ENCODE data around the gene UBA7.
"Not testable (repeated sequence)": the region's sequence is repeated elsewhere in the genome, so short reads cannot be mapped to it uniquely, and the experiment has no call there.

UBA7 gene

DNA sequence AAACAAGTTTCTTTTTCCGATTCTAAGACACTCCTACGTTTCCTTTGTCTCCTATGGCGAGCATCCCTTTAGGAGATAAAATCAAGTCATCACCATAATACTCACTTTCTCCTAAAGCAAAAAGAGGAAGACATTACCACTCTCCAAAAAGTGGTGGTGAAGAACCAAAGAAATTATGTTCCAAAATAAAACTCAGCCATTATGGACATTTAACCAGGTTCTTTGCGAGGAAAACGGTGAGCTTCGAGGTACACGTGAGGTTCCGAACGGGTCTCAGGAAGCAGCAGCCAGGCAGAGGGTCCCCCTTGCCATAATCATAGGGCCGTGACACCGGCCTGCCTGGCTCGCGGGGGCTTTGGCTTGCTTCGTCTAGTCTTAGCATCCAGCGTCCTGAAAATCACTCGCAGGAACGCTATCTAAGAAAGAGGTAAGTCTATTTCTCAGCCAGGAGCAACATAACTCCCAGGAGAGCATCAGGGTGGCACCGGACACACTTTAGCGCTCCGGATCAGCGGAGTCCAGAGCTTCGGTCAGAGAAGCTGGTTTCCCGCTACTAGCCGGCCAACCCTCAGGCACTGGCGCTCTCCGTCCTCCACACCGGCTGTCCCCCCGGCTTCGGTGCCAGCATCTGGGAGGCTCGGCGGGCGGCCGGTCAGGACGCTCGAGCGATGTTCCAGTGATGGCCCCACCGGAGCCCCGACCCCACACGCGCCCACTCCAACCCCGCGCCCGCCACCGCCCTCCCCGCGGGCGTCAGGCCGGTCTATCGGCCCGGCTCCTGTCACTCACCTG, 28.0 kb downstream of the UBA7 start:
- no peak for DNase-seq

DNA sequence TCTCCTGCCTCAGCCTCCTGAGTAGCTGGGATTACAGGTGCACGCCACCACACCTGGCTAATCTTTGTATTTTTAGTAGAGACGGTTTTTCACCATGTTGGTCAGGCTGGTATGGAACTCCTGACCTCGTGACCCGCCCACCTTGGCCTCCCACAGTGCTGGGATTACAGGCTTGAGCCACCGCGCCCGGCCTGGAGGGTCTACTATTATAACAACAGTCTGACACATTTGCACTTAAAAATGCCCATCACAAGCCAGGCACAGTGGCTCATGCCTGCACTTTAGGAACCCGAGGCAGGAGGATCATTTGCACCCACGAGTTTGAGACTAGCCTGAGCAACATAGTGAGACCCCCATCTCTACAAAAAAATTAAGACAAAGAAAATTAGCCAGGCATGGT, 31.5 kb downstream of the UBA7 start:
- DNase-seq, result not testable (repeated sequence)

- DNase-seq, result no peak
Measured at GRCh38 chr3:49781415-49782199, 32.1 kb downstream of the UBA7 start.

- DNase-seq, result not testable (repeated sequence)
Measured at GRCh38 chr3:49780975-49781365, 32.8 kb downstream of the UBA7 start.

DNA sequence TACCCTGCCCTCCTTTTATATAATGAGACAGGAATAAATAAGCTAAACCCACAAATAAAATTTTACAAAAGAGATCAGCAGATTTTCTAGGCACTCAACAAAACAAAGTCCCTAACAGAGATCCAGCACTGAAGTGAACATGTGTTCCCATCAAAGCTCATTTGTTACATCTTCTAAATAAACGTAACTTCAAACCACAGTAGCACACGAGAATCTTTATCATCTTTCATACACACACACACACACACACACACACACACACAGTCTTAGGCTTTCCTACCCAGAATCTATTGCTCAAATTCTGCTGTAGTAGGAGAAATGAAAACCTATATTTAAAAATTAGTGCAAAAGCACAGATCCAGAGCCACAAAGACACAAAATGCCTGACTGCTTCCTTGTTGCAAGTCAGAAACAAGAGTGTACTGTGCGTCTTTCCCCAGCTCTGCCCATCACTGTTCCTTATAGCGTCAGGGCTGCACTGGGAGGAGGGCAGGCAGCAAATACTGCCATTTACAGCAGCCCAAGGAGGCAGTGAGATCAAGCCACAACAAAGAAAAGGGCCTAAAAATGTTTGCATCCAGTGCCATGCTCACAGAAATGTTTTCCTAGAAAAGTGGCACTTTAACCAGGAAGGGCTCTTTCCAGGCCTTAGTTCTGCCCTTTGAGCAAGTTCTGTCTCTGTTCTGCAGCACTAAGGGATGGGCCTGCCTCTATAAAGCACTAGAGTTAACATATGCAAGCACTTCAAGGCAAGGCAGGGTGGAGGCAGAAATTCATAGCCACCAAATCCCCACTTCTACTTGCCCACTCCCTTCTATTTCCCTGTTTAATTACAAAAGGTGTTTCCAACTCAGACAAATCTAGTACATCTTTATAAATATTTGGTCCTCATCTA, 33.4 kb downstream of the UBA7 start:
- no peak for DNase-seq

DNA sequence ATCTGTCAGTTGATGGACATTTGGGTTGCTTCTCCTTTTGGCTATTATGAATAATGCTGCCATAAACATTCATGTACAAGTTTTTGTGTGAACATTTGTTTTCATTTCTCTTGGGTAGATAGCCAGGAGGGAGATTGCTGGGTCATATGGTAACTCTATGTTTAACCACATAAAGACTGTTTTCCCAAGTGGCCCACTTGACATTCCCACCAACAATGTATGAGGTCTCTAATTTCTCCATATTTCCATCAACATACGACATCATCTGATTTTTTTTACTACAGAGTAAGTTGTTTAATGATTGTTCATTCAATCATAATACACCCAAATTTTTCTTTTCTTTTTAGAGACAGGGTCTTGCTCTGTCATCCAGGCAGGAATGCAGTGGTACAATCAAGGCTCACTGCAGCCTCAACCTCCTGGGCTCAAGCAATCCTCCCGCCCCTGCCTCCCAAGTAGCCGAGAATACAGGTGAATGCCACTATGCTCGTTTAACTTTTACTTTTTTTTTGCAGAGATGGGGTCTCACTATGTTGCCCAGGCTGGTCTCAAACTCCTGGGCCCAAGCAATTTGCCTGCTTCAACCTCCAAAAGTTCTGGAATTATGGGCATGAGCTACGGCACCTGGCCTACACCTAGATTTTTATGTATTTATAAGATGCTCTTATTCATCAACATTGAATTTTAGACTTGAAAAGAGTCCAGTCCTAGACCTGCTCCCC, 34.2 kb downstream of the UBA7 start:
- no peak for DNase-seq

- not testable (repeated sequence) for DNase-seq
Measured at GRCh38 chr3:49776101-49776500, 37.7 kb downstream of the UBA7 start.

GRCh38 chr3:49775538-49775937, 38.2 kb downstream of the UBA7 start:
- DNase-seq, result no peak

GRCh38 chr3:49772703-49773102, 41.0 kb downstream of the UBA7 start:
- no peak for DNase-seq

DNA sequence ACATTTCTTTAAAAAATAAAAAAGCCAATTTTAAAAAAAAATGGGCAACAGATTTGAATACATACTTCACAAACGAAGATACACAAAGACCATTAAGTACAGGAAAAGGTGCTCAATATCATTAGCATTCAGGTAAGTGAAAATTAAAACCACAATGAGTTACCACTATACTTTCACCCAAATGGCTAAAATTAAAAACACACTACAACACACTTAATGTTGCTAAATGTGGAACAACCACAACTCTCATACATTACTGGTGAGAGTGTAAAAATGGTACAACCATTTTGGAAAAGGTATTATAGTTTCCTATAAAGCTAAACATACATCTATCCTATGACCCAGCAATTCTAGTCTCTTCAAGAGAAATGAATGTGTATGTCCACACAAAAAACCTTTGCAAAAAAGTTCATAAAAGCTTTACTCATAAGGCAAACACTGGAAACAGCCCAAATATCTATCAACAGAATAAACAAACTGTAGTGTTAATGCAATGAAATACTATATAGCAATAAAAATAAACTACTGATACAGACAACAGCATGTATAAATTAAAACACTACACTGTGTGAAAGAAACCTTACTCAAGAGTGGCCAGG, 42.3 kb downstream of the UBA7 start:
- no peak for DNase-seq

GRCh38 chr3:49769926-49770325, 43.8 kb downstream of the UBA7 start:
- DNase-seq, result no peak

- DNase-seq, result no peak
Measured at GRCh38 chr3:49769286-49769915, 44.4 kb downstream of the UBA7 start.

GRCh38 chr3:49763981-49764380, 49.8 kb downstream of the UBA7 start:
- DNase-seq, result no peak

- DNase-seq, result no peak
Measured at GRCh38 chr3:49761661-49762060, 52.1 kb downstream of the UBA7 start.

DNA sequence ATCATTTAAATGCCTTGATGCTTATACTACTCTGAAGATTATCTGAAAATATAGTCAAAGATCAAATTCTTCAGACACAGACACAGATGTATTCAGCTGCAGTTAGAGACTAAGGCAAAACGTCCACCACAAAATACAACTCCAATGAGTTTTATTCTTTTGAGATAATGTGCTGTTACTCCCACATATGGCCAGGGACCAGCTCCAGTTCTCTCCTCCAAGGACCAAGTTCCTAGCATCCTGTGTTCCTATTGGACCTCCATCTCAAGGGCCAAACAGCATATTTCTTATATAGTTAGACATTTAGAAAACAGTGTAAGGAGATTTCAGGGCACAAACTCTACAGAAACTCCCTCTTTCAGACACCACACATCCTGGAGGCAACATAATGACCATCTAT, 54.5 kb downstream of the UBA7 start:
- no peak for DNase-seq

- no peak for DNase-seq
Measured at GRCh38 chr3:49757197-49757596, 56.6 kb downstream of the UBA7 start.

GRCh38 chr3:49756036-49756435, 57.7 kb downstream of the UBA7 start:
- DNase-seq, result no peak
